H9 (cell line): ENCODE measurements around the gene PLXNA4. TPM values are rescaled to one million over a fixed set of nuclear protein-coding genes. Genes with fewer than 3 reads are reported as not detected.

Experiments
- DNase-seq: peaks from one replicate; pipeline ENCODE4 v3.0.0-alpha.2; 2017
- H2AFZ ChIP-seq: one replicate; pipeline ENCODE4 v1.6.1; 2013; ENCODE audit warnings: mild to moderate bottlenecking, low read length, control low read depth, moderate library complexity
- H2AK5ac ChIP-seq: 2 replicates; pipeline ENCODE4 v1.6.1; 2013; ENCODE audit warnings: low read length, control low read depth, mixed read lengths; ENCODE audit not compliant: insufficient read length
- H2BK120ac ChIP-seq: one replicate; pipeline ENCODE4 v1.6.1; 2013; ENCODE audit warnings: low read depth, mild to moderate bottlenecking, low read length, control low read depth, inconsistent platforms; ENCODE audit not compliant: poor library complexity, severe bottlenecking
- H2BK12ac ChIP-seq: 2 replicates; pipeline ENCODE4 v1.6.1; 2013; ENCODE audit warnings: low read length, control low read depth, mixed read lengths, low read depth; ENCODE audit not compliant: insufficient read length
- H2BK15ac ChIP-seq: 2 replicates; pipeline ENCODE4 v1.6.1; 2013; ENCODE audit warnings: low read depth, low read length, control low read depth
- H2BK20ac ChIP-seq: one replicate; pipeline ENCODE4 v1.6.1; 2013; ENCODE audit warnings: low read depth, mild to moderate bottlenecking, low read length, control low read depth, inconsistent platforms; ENCODE audit not compliant: poor library complexity, severe bottlenecking
- H2BK5ac ChIP-seq: 2 replicates; pipeline ENCODE4 v1.6.1; 2013; ENCODE audit warnings: low read length, control low read depth, mixed read lengths; ENCODE audit not compliant: insufficient read length
- H3K14ac ChIP-seq: 2 replicates; pipeline ENCODE4 v1.6.1; 2013; ENCODE audit warnings: low read length, control low read depth; ENCODE audit not compliant: insufficient read depth
- H3K18ac ChIP-seq: 2 replicates; pipeline ENCODE4 v1.6.1; 2013; ENCODE audit warnings: low read depth, mild to moderate bottlenecking, mixed read lengths, low read length, control low read depth; ENCODE audit not compliant: insufficient read length
- H3K23ac ChIP-seq: 2 replicates; pipeline ENCODE4 v1.6.1; 2013; ENCODE audit warnings: low read length, control low read depth, mixed read lengths, low read depth; ENCODE audit not compliant: insufficient read length
- H3K23me2 ChIP-seq: 2 replicates; pipeline ENCODE4 v1.6.1; 2013; ENCODE audit warnings: low read depth, mild to moderate bottlenecking, mixed read lengths, low read length, control low read depth; ENCODE audit not compliant: insufficient read length, poor library complexity, severe bottlenecking
- H3K27ac ChIP-seq: 2 replicates; pipeline ENCODE4 v1.5.1; 2013; ENCODE audit warnings: low read length, control low read depth, mixed read lengths, low read depth; ENCODE audit not compliant: insufficient read length
- H3K27me3 ChIP-seq: 2 replicates; pipeline ENCODE4 v1.6.1; 2013; ENCODE audit warnings: low read length, control low read depth, inconsistent platforms; ENCODE audit not compliant: insufficient read depth
- H3K4ac ChIP-seq: 2 replicates; pipeline ENCODE4 v1.6.1; 2013; ENCODE audit warnings: low read depth, mild to moderate bottlenecking, control low read depth, inconsistent platforms, low read length, moderate library complexity
- H3K4me1 ChIP-seq: 2 replicates; pipeline ENCODE4 v1.6.1; 2013; ENCODE audit warnings: low read length, control low read depth, inconsistent platforms; ENCODE audit not compliant: insufficient read depth
- H3K4me2 ChIP-seq: 2 replicates; pipeline ENCODE4 v1.6.1; 2013; ENCODE audit warnings: low read length, control low read depth, mixed read lengths; ENCODE audit not compliant: insufficient read length, insufficient read depth
- H3K56ac ChIP-seq: 2 replicates; pipeline ENCODE4 v1.6.1; 2013; ENCODE audit warnings: low read depth, mild to moderate bottlenecking, mixed read lengths, low read length, control low read depth; ENCODE audit not compliant: insufficient read length
- H3K79me1 ChIP-seq: 2 replicates; pipeline ENCODE4 v1.6.1; 2013; ENCODE audit warnings: low read depth, mild to moderate bottlenecking, moderate library complexity, low read length, control low read depth, inconsistent platforms; ENCODE audit not compliant: insufficient read depth, poor library complexity, severe bottlenecking
- H3K79me2 ChIP-seq: 2 replicates; pipeline ENCODE4 v1.6.1; 2013; ENCODE audit warnings: low read length, control low read depth, inconsistent platforms; ENCODE audit not compliant: insufficient read depth
- H3K9ac ChIP-seq: 2 replicates; pipeline ENCODE4 v1.6.1; 2013; ENCODE audit warnings: low read length, control low read depth, mixed read lengths; ENCODE audit not compliant: insufficient read length; ENCODE audit errors: extremely low read depth
- H3K9me3 ChIP-seq: one replicate; pipeline ENCODE4 v1.6.1; 2013; ENCODE audit warnings: low read depth, low read length, inconsistent platforms; ENCODE audit not compliant: control insufficient read depth
- H3T11ph ChIP-seq: one replicate; pipeline ENCODE4 v1.6.1; 2013; ENCODE audit warnings: mild to moderate bottlenecking, low read length, control low read depth, inconsistent platforms
- H4K20me1 ChIP-seq: one replicate; pipeline ENCODE4 v1.6.1; 2013; ENCODE audit not compliant: control insufficient read depth, insufficient read length, insufficient read depth
- H4K5ac ChIP-seq: 2 replicates; pipeline ENCODE4 v1.6.1; 2013; ENCODE audit warnings: low read depth, mild to moderate bottlenecking, mixed read lengths, low read length, control low read depth; ENCODE audit not compliant: insufficient read length
- H4K8ac ChIP-seq: replicated peaks from 2 replicates; pipeline ENCODE4 v1.6.1; 2013; ENCODE audit warnings: low read length, control low read depth, mixed read lengths, low read depth; ENCODE audit not compliant: insufficient read length
- H4K91ac ChIP-seq: 2 replicates; pipeline ENCODE4 v1.6.1; 2013; ENCODE audit warnings: low read depth, mild to moderate bottlenecking, moderate library complexity, mixed read lengths, low read length, control low read depth; ENCODE audit not compliant: insufficient read length
- H3K27ac Mint-ChIP-seq, 3 experiments: 2 replicates in 2 of 3; 3 replicates in 1 of 3; pipeline ENCODE4 v1.8.0; 2020 to 2021; ENCODE audit warnings: mixed read lengths in 3 of 3, mild to moderate bottlenecking in 1 of 3, moderate library complexity in 1 of 3
- H3K27me3 Mint-ChIP-seq: 2 replicates; pipeline ENCODE4 v1.8.0; 2021; ENCODE audit warnings: low read depth, mild to moderate bottlenecking, moderate library complexity, mixed read lengths
- H3K36me3 Mint-ChIP-seq, 3 experiments: 2 replicates in 2 of 3; 3 replicates in 1 of 3; pipeline ENCODE4 v1.8.0; 2020 to 2021; ENCODE audit warnings: low read depth in 3 of 3, mixed read lengths in 3 of 3; ENCODE audit not compliant: insufficient read depth in 1 of 3
- H3K4me1 Mint-ChIP-seq, 2 experiments: 2 replicates each; pipeline ENCODE4 v1.8.0; 2020; ENCODE audit warnings: mixed read lengths in 2 of 2
- H3K4me3 Mint-ChIP-seq, 2 experiments: 2 replicates in 1 of 2; 3 replicates in 1 of 2; pipeline ENCODE4 v1.8.0; 2020 to 2021; ENCODE audit warnings: mild to moderate bottlenecking in 2 of 2, mixed read lengths in 2 of 2, moderate library complexity in 1 of 2
- H3K9me3 Mint-ChIP-seq, 2 experiments: 2 replicates in 1 of 2; 3 replicates in 1 of 2; pipeline ENCODE4 v1.8.0; 2020; ENCODE audit warnings: mild to moderate bottlenecking in 2 of 2, mixed read lengths in 2 of 2, moderate library complexity in 1 of 2
- WGBS: extraction: QIAGEN DNeasy Blood & Tissue Kit; methylation state at CpG from one replicate; pipeline ENCODE4 v1.1.7; 2013; ENCODE audit warnings: missing lambda C conversion rate, low lambda C conversion rate, mixed read lengths; ENCODE audit not compliant: insufficient read length; ENCODE audit errors: extremely low coverage; 5-methylcytosine and 5-hydroxymethylcytosine counted together
- total RNA-seq: library from RNA; stranded (reverse); gene quantifications from 2 replicates; pipeline ENCODE4 v1.2.1, GENCODE V29; 2021
- TF ChIP-seq, protein P1 (sequence below): fragments of 200-600 bp; sonication (generic); conservative IDR thresholded peaks from 3 replicates; pipeline ENCODE4 v1.8.0; 2021; ENCODE audit warnings: antibody characterized with exemption, mild to moderate bottlenecking

Gene PLXNA4
- total RNA-seq, 1 experiment from 2014 or later, result 0.35 TPM

DNA sequence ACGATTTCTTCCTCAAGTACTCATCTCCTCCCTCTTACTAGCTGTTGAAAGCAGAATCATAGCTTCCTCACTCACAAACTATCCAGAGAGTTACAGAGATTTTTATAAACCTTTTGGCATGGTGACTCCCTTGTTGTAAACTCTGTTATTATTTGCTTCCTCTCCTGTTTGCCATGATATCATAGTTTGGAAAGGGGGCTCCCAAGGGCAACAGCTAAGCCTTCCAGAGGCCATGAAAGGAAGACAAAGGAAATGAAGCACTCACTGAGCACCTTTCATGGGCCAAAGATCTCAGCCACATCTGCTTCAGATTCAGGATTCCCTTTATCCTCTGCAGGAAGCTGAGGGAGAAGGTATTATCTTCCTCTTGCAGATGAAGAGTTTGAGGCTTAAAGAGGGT is 484.6 kb downstream of the PLXNA4 start:
- Histone ChIP-seq H3K79me2 (no peaks in the 10 kb centered on the region), H3K27me3 (no peaks in the 10 kb centered on the region), H3K9ac (no peak overlapping the region), H4K8ac (no peak overlapping the region), H3K18ac (no peak overlapping the region), H4K91ac (no peak overlapping the region), H2BK120ac (no peak overlapping the region), H2BK20ac (no peak overlapping the region), H2BK5ac (no peak overlapping the region), H3T11ph (no peak overlapping the region), H3K56ac (no peak overlapping the region), H4K5ac (no peak overlapping the region), H2BK12ac (no peak overlapping the region), H3K27ac (no peak overlapping the region), H3K23me2 (no peaks in the 10 kb centered on the region), H3K9me3 (no peaks in the 10 kb centered on the region), H3K79me1 (no peaks in the 10 kb centered on the region), H4K20me1 (no peaks in the 10 kb centered on the region), H3K4ac (no peak overlapping the region), H3K4me1 (no peaks in the 10 kb centered on the region), H2BK15ac (no peak overlapping the region), H3K4me2 (no peak overlapping the region), H2AFZ (no peak overlapping the region), H2AK5ac (no peak overlapping the region), H3K14ac (no peak overlapping the region), H3K23ac (no peak overlapping the region)
- no peak overlapping the region for H3K27ac Mint-ChIP-seq
- H3K36me3 Mint-ChIP-seq, result no peaks in the 10 kb centered on the region
- no peak overlapping the region for H3K4me3 Mint-ChIP-seq
- TF ChIP-seq, protein P1, sequence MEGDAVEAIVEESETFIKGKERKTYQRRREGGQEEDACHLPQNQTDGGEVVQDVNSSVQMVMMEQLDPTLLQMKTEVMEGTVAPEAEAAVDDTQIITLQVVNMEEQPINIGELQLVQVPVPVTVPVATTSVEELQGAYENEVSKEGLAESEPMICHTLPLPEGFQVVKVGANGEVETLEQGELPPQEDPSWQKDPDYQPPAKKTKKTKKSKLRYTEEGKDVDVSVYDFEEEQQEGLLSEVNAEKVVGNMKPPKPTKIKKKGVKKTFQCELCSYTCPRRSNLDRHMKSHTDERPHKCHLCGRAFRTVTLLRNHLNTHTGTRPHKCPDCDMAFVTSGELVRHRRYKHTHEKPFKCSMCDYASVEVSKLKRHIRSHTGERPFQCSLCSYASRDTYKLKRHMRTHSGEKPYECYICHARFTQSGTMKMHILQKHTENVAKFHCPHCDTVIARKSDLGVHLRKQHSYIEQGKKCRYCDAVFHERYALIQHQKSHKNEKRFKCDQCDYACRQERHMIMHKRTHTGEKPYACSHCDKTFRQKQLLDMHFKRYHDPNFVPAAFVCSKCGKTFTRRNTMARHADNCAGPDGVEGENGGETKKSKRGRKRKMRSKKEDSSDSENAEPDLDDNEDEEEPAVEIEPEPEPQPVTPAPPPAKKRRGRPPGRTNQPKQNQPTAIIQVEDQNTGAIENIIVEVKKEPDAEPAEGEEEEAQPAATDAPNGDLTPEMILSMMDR, result no peak
- no CpG with 5 or more reads among the region's 1 CpG for WGBS
- no peaks in the 10 kb centered on the region for H3K9me3 Mint-ChIP-seq
- H3K4me1 Mint-ChIP-seq, result peaks cover 0 to 5% of the 10 kb centered on the region in 2 experiments; a peak in 1 of 4 replicates
- H3K27me3 Mint-ChIP-seq, result peaks cover 8% of the 10 kb centered on the region
- no peak for DNase-seq
